ENCODE data around the gene ZNF850. TPM values are rescaled to one million over a fixed set of nuclear protein-coding genes. Genes with fewer than 3 reads are reported as not detected.

Gene ZNF850
- total RNA-seq = 0.29 and 0.35 TPM in 2 replicates

GRCh38 chr19:36772311-36773222 lies at the start of gene ZNF850:
TSS of gene ZNF850 (minus strand) at chr19:36772807. CDS start at chr19:36762606, 10,201 bp downstream.

GRCh38 chr19:36687214-36688056 lies 85.2 kb downstream of the ZNF850 start, which contains the start of gene ZNF567:
TSS of gene ZNF567 (plus strand) at chr19:36687612. CDS start at chr19:36694868, 7,256 bp downstream.

Other genes starting within 250 kb of the ZNF850 start
- gene ZNF260, start 244.5 kb downstream of the ZNF850 start, total RNA-seq = 4.0 and 6.0 TPM in 2 replicates
- 4.6 and 5.8 TPM in 2 replicates for gene ZNF529, start 199.5 kb downstream of the ZNF850 start, total RNA-seq
- gene ZNF382, start 167.5 kb downstream of the ZNF850 start, total RNA-seq = 8.1 and 9.6 TPM in 2 replicates
- 4.0 and 6.0 TPM in 2 replicates for gene ZNF461, start 106.0 kb downstream of the ZNF850 start, total RNA-seq
- gene ZNF567, start 85.2 kb downstream of the ZNF850 start, total RNA-seq = 2.5 and 13.0 TPM in 2 replicates
- gene ZNF790, start 65.6 kb upstream of the ZNF850 start, total RNA-seq = 1.7 and 2.7 TPM in 2 replicates
- 0.53 and 0.58 TPM in 2 replicates for gene ZNF345, start 78.1 kb upstream of the ZNF850 start, total RNA-seq
- gene ZNF829, start 143.5 kb upstream of the ZNF850 start, total RNA-seq = 1.9 and 2.3 TPM in 2 replicates
- gene ZNF568, start 143.5 kb upstream of the ZNF850 start, total RNA-seq = 3.5 and 3.7 TPM in 2 replicates